Dermis microvascular lymphatic vessel endothelial cell (primary cell): Measurements from ENCODE around the gene DTX2. TPM values are rescaled to one million over a fixed set of nuclear protein-coding genes. Genes with fewer than 3 reads are reported as not detected.
"Not testable (repeated sequence)": the region's sequence is repeated elsewhere in the genome, so short reads cannot be mapped to it uniquely, and the experiment has no call there.

ENCODE experiments used
- DNase-seq, 2 donors: peaks; one replicate each; pipeline versions ENCODE4 v3.0.0 to v3.0.0-alpha.2; 2010; ENCODE audit warnings: low read depth in 2 of 2
- total RNA-seq: library from RNA; depleted of rRNA; stranded (reverse); fragments of >200 nt; gene quantifications from 2 replicates; pipeline ENCODE4 v1.2.1, GENCODE V29; 2014

Gene DTX2
- total RNA-seq, 1 donor from 2014 or later = 4.1 TPM

GRCh38 chr7:76443846-76444245, 17.7 kb upstream of the DTX2 start:
- not testable (repeated sequence) for DNase-seq

GRCh38 chr7:76445577-76446008, 15.9 kb upstream of the DTX2 start:
- DNase-seq = peak in 1 of 2 donors; percentile 53

- DNase-seq = not testable (repeated sequence)
Measured at GRCh38 chr7:76457017-76457416, 4.5 kb upstream of the DTX2 start.

- DNase-seq = not testable (repeated sequence)
Measured at GRCh38 chr7:76458504-76458903, 3.0 kb upstream of the DTX2 start.

- DNase-seq = not testable (repeated sequence)
Measured at GRCh38 chr7:76460767-76461166, 742 bp upstream of the DTX2 start.

- DNase-seq = not testable (repeated sequence)
Measured at GRCh38 chr7:76462271-76462882, 868 bp downstream of the DTX2 start.

- not testable (repeated sequence) for DNase-seq
Measured at GRCh38 chr7:76464959-76465358, 3.5 kb downstream of the DTX2 start.

- not testable (repeated sequence) for DNase-seq
Measured at GRCh38 chr7:76465950-76466349, 4.4 kb downstream of the DTX2 start.

GRCh38 chr7:76467743-76468404, 6.4 kb downstream of the DTX2 start:
- DNase-seq = not testable (repeated sequence)

GRCh38 chr7:76471556-76472221, 10.2 kb downstream of the DTX2 start:
- DNase-seq = not testable (repeated sequence)

- not testable (repeated sequence) for DNase-seq
Measured at GRCh38 chr7:76473097-76473496, 11.6 kb downstream of the DTX2 start.

- DNase-seq = not testable (repeated sequence)
Measured at GRCh38 chr7:76476280-76476679, 14.8 kb downstream of the DTX2 start.

GRCh38 chr7:76476742-76477474, 15.4 kb downstream of the DTX2 start:
- DNase-seq = not testable (repeated sequence)

- DNase-seq = not testable (repeated sequence)
Measured at GRCh38 chr7:76479628-76480027, 18.1 kb downstream of the DTX2 start.

GRCh38 chr7:76480403-76481253, 19.1 kb downstream of the DTX2 start:
- DNase-seq = not testable (repeated sequence)

GRCh38 chr7:76482660-76483059, 21.2 kb downstream of the DTX2 start:
- DNase-seq = not testable (repeated sequence)

GRCh38 chr7:76483081-76483480, 21.6 kb downstream of the DTX2 start:
- not testable (repeated sequence) for DNase-seq

GRCh38 chr7:76484456-76484855, 22.9 kb downstream of the DTX2 start:
- not testable (repeated sequence) for DNase-seq

- DNase-seq = not testable (repeated sequence)
Measured at GRCh38 chr7:76485822-76486610, 24.5 kb downstream of the DTX2 start.

- not testable (repeated sequence) for DNase-seq
Measured at GRCh38 chr7:76486618-76487017, 25.1 kb downstream of the DTX2 start.
